ENCODE measurements around the gene CNTF.

GRCh38 chr11:58613228-58613627 is 9.2 kb upstream of the CNTF start:
- TF ChIP-seq GATA2 (IDR thresholded peaks at IDR 0.05; ENCODE audit: low read depth, low read length) (no peak), GATA3 (IDR thresholded peaks at IDR 0.05; ENCODE audit: low read depth, low read length) (no peak)
